Muscle of back (tissue), 11 donors: Measurements from ENCODE around the gene IMMP2L. TPM values are rescaled to one million over a fixed set of nuclear protein-coding genes. Genes with fewer than 3 reads are reported as not detected.
A peak's percentile ranks its signal among the peaks of the same experiment; 100 is the strongest.

ENCODE experiments used
- DNase-seq, 3 donors: peaks; one replicate each; pipeline versions ENCODE4 v3.0.0 to v3.0.0-alpha.2; 2013
- polyA plus RNA-seq, 10 donors: library from polyadenylated mRNA; unstranded; fragments of 120-200 nt; gene quantifications; one replicate each; pipeline ENCODE4 v1.2.1, GENCODE V29; 2013; ENCODE audit not compliant: insufficient read length in 10 of 10

Gene IMMP2L
- polyA plus RNA-seq, 10 donors = 11.9 to 20.5 (median 15.2) TPM

DNA sequence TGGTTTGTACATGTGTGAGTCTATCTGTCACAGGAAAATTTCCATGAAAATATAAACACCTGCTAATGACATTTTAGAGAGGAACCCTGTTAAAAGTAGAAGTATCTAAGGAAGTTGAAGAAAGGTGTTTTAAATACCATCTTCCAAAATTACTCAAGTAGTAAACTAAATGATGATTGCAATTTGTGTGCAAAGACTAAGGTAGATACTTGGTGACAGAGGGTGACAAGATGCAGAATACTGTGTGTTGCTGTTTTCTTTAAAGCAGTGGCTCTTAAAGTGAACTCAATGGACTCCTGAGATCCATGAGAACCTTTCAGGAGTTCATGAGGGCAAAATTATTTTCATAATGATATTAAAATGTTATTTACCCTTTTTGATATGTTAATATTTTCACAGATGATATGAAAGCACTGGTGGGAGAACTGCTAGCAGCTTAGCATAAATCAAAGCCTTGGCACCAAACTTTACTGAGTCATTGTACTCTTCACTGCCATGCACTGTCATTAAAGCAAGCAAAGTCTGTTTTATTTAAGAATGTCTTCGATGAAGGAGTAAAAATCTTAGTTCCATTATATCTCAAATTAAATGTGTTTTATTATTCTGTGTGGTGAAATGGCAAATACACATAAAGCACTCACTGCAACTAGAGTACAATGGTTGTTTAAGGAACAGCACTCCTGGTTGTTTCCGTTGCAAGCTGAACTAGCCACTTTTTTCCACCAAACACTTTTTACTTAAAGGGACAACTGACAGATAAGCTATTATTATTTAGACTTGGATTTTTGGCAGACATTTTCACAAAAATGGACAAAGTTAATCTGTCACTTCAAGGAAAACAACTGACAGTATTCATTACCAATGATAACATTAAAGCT lies 337.7 kb downstream of the IMMP2L start:
- DNase-seq = no peak

DNA sequence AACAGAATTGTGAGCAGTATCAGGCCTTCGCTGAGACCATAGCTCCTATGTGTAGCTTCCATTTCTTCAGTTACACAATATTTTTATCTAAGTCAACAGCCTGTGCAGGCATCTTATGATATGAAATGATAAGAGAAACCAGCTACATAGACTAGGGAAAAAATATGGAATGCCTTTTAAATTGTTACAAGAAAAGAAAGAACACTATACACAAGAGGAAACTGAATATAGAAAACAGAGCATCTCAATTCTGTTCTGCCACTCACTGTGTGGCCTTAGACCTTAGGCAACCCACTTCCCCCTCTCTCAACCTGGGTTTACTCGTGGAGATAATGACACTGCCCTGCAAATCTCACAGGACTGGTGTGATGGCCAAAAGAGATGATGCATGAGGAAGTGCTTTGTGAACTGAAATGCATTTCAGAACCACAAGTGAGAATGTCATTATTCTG lies 338.5 kb downstream of the IMMP2L start:
- DNase-seq = no peak

DNA sequence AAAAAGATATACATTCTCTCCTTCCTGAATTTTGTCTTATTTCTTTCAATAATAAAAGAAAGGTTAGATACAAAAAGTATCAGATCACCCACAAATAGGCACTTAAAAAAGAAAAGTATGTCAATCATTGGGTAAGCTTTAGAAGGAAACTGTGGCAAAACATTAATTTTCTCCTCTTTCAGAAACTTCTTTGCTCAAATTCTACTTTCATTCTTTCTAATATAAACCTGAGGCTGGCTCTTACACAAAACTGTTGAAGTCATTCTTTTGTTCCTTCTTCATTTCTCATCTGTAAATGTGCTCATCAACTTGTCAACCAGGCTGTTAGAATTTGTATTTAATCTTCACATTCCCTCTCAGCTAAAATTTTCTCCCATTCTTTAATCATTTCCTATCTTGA lies 346.7 kb downstream of the IMMP2L start:
- no peak for DNase-seq

DNA sequence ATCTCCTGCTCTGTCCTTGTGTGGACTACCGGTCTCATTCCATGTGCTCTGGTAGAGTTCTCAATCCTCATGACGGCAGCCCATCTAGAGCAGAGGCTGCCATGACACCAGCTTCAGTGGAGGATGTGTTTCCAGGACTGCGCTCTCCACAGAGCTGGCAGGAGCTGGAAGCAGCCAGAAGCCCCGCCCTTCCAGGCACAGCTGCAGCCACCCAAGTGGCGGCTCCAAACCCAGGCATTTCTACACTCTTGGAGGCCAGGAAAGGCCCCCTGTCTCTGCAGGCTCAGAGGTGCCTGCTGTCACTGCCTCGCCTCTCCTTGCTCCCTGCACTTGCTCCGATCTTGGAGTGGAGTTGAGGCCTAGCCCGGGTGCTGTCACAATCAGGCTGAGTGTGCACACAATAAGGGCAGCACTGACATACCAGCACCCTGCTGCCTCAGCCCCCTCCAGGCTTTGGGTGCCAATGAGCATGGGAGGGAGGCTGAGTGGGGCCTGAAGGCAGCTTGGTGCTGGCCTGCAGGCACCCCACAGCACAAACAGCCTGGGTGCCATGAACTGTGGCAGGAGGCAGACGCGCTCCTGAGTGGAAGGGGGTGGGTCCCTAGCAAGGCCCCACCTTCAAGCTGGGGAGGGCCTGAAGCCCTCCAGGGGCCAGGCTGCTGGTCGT lies 349.3 kb downstream of the IMMP2L start:
- DNase-seq = no peak

DNA sequence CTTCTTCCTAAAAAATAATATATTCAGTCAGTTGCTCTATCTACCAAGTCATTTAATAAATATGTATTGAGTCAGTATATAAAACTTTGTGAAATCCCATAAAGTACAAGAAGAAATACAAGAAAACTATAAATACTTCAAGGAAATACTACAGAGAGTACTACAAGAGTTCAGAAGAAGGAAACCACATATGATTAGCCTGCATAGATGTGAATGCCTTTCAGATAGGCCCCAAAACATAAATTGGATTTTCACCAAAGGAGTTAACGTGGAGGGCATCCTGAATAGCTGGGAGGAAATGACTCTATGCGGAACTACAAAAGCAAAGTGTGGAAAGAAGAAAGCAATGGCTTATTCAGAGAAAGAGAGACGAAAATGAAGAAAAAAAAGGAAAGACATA lies 351.3 kb downstream of the IMMP2L start:
- DNase-seq = peak in 1 of 3 donors; percentile 27

DNA sequence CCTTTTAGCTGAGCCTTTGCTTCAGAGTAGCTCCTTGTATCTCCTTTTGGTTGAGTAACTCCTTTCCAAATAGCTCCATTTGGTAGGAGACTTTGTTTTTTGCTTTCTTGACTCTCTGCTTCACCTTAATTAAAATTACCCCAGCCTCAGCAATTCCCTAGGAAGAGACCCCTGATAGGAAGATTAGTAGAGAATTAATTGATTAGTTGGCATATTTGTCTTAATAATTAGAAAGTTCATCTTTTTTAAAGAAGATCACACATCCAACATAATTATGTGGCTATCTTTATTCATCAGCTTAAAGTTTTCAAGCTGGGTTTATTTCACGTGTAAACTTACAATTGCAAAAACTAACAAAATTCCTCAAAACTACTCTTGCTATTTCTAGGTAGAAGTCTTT lies 352.2 kb downstream of the IMMP2L start:
- DNase-seq = no peak

DNA sequence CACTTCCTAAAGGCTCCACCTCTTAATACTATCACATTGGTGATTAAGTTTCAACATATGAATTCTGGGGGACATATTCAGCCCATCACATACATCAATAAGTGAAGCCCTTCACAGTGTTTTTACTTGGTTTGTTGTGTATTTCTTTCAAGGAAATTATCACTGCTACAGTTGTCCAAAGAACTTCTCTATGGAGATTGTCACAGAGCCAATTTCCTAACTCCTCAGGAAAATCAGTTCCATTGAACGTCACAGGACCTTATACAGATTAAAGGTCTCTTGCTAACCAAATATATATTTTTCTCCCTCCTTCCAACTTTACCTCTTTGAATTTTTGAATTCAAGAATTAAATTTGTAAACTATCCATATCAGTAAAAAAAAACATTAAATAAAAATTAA lies 357.0 kb downstream of the IMMP2L start:
- peak in 1 of 3 donors; percentile 41 for DNase-seq

DNA sequence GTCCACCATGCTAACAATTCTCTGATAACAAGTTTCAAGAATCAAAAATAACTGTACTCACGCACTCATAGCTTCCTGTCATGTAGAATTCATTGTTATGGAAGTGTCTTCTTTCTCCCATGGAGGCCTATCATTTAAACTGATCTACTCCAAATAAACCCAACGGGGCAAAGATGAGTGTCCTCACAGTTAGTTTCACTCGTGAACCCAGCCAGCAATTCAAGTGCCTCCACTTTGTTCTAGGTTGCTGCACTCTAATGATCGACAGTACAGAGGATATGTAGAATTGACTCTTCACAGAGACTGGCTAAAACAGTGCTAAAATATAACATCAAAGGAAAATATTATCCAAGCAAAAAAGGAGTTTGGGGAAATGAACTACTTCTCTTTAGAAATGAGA lies 360.0 kb downstream of the IMMP2L start:
- DNase-seq = no peak

DNA sequence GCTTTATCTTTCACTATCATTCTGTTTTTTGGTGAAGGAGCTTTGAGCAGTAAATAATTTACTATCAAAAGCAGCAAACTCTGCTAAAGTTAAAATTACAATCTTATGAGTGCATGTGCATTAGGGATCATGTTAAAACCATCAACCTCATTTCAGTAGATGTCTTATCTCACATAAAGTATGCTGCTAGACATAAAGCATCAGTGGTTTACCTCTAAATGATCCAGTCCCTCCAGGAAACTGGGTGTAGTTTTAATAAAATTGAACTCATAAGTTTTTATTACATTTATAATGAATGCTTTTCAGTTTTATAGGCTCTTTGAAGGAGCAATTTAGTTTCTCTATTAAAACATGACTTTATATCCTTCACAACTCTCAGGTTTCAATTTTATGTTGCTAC lies 362.6 kb downstream of the IMMP2L start:
- DNase-seq = no peak

DNA sequence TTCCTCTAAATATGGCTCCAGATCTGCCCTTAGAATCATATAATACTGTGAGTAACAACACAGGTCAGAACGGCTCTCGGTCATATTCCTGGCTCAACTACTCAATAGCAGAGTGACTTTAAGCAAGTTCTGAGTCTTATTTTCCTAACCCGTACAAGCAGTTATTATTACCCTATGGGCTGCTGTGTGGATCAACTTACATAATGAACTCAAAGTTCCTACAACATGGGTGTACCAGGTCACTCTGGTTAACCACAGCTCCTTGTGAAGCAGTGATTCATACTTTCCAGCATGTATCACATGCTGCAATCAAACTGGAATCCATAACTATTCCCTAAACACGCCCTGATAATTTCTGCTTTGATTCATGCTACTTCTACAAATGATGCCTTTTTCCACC lies 364.0 kb downstream of the IMMP2L start:
- DNase-seq = peak in 1 of 3 donors; percentile 95

DNA sequence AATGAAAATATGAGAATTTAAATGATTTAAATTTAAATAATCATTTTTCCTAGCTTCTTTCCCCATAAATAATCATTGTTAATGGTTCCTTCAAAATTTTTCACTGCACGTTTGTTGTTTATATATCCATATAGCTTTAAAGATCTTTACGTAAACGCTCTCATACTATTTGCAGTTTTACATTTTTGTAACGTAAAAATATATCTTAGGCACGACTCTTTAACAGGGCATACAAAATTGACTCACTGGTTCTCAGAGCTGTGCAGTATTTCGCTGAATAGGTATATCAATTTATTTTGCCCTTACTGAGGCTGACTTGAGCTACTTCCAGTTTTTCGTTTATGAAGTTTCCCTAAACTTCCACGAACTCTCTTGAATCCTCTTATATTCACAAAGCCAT lies 365.6 kb downstream of the IMMP2L start:
- DNase-seq = no peak

DNA sequence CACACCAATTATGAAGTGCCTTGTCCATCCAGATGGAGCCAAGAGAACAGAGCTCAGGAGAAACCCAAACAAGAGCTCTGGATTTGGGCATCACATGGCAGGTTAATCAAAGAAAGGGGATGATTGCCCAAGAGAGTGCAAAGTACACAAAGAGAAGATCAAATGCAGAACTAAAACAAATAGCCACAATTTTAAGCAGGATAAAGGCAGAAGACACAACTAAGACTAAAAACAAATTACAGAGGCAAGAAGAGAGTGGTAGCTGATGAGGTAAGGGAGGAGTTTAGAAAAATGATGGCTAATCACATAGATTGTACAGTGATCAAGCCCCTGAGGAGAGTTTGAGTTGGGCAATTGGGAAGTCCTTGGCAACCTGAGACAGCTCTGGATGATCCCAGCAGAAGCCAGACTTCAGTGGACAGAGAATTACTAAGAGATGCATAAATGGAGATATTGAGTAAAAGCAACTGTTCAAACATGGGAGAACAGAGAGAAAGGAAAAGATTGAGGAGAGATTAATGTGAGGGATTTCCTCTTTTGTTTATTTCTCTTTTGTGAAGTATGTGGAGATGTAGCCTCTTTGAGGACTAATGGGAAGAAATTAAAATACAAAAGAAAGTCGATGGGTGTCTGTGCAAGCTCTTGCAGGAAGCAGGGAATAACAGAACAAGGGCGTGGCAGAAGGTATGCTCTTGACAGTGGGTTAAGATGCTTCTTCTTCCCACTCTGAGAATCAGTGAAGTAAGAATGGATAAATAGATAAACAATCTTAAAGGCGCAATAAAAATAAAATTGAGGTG lies 369.5 kb downstream of the IMMP2L start:
- no peak for DNase-seq

DNA sequence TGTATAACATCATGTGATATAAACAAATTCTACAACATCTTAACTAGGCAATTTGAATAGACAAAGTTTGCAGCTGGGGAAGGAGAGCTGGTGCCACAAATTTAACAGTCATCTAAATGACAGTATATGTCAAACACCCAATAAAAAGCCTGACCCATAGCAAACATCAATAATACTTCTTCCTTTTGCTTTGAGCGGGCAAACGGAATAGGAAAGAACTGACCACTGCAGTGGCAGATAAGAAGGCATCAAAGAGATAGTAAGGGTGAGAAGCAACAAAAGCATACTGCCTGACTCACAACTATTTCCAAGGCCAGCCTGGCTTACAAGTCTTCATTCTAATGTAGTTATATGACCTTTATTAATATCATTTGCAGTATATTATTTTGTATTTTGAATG lies 371.5 kb downstream of the IMMP2L start:
- DNase-seq = no peak

DNA sequence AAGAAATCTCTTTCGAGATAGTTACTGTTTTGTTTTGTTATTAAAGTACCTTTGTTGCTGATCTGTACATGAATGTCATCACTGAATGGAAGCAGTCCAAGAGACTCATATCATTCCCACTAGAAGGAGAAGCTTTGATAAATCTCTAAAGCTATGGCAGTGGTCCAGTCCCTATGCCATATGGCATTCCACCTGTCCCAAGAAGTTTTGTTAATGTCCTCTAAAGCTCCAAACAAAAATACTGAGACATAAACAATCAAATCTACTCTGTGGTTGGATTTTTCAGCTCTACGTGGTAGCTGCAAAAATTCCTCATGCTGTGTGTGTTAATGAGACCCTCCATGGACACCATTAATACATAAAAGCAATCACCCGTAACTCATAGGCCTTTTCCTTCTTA lies 377.3 kb downstream of the IMMP2L start:
- DNase-seq = no peak

DNA sequence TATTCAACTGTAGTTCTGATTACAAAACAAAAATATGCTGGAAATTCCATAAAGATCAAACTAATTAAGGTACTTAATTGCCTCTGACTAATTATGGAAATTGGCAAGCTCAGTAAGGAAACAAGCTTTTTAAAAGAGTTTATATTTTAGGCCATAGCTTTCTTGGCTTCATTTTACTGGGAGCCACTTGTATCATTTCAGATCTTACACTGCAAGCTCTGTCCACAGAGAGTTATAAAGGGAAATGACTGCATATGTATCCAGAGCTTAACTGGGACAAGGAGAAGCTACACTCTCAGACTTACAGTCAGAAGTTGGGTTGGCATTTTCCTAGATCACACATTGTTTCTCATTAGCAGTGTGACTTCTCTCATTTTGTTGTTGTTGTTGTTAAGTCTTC lies 379.0 kb downstream of the IMMP2L start:
- DNase-seq = no peak

DNA sequence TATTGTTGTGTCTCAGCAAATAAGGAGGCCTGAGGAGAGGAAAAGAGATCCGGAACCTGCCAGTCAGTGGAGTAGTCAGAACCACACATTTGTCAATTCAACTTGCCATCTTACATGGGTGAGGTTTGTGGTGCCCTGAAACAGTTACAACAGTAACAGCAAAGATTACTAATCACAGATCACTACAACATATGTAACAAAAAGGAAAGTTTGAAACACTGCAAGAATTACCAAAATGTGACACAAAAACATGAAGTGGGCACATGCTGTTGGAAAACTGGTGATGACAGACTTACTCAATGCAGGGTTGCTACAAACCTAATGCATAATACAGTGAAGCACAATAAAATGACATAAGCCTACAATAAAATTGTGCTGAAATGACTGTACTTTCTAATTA lies 382.0 kb downstream of the IMMP2L start:
- no peak for DNase-seq

DNA sequence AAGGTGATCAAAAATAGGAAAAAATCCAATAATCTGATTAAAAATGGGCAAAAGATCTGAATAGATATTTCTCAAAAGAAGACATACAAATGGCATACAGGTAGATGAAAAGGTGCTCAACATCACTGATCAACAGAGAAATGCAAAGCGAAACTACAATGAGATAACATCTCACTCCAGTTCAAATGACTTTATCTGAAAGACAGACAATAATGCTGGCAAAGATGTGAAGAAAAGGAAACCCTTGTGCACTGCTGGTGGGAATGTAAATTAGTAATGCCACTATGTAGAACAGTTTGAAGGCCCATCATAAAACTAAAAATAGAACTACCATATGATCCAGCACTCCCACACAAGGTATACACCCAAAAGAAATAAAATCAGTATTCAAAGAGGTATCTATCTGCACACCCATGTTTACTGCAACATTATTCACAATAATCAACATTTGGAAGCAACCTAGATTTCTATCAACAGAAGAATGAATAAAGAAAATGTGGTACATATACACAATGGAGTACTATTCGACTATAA lies 386.3 kb downstream of the IMMP2L start:
- DNase-seq = no peak

DNA sequence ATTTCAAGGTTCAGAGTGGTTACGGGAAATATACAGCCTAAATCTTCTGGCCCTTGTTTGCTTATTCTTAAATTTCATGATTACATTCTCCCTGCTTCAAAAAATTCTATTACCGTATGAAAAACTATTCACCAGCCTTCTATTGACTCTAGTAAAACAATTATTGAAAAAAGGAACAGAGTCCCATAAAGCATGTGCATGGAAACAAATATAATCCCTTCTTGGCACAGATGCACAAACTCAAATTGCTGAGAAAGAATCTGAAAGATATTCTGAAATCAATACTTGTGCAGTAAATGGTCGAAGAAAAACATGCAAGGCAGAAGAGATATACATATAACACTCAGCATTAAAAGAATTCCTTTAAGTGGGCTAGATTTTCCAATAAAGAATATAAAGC lies 387.8 kb downstream of the IMMP2L start:
- DNase-seq = peak in 1 of 3 donors; percentile 64

DNA sequence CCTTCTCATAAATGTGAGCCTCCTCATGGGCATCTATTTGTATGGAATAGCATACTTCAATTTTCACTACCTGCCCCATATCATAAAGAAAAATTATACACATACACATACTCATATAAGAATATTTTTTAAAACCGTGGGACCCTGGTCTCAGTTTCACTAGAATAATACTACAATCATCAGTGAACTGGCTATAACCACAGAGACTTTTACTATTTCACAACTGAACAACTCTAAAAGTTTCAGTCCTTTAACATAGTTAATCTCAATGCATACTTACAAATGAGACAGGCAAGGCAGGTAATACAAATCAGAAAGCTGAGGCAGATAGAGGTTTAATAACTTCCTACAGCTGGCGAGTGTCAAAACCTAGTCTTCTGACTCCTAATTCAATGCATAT lies 388.3 kb downstream of the IMMP2L start:
- no peak for DNase-seq

DNA sequence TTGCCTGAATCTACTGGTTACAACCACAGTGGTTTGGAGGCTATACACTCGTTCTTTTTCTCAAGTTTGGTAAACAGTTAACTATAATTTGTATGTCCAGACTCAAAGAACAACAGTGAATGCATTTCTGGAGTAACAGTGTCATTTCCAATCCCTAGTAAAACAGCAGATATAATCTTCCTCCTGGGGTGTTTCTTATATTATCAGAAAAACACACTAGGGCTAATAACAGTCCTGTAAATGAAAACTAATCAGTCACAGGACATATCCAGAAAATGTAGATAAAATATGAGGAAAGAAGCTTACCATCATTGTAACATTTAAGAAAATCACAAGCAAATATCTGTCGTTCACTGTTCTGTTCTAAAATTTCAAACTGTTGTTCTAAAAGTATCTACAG lies 388.8 kb downstream of the IMMP2L start:
- DNase-seq = no peak

DNA sequence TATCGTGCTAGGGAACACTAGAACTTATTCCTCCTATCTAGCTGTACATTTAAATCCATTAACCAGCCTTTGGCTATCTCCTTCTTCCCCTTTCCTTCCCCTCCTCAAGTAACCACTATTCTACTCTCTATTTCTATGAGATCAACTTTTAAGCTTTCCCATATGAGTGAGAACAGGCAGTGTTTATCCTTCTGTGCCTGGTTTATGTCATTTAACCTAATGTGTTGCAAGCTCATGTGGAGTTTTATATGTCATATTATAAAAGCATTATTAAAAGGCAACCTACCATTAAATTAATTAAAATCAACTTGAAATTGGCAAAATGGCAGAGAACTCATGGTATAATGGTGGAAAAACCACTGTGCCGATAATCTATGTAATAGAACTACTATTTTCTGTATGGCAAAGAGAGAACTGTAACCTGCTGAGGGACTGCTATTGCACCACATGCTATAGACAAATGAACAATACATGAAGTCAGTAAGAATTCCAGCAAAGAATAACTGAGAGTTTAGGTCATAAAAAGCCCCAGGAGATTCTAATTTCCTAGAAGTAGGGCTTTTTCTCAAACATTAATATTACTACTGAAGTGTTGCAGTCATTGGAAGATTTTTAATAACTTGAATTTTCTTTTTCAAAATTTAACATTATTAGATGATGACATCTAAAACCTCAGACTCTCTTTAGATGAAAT lies 389.6 kb downstream of the IMMP2L start:
- peak; percentile 43 to 80 (median 51) for DNase-seq

DNA sequence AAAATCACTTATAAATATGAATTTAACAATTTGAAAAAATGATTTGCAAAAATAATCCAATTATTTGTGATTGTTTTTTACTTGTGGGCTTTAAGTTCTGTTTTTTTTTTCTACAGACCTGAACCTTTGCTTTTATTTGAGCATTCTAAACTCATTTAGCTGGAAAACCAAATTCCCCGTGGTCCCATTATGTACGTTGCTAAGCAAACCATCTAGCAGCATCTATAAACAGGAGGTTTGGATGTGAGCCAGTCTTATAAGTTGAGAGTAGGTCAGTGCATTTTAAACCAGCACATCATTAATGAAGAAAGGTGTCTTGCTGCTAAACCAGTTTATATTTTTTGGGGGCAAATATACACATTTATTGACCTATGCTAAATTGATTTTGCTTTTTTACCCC lies 394.1 kb downstream of the IMMP2L start:
- DNase-seq = peak; percentile 88 to 96 (median 92)
